NT2/D1 (cell line): ENCODE results near the gene IPPK.

Experiments used
- SUZ12 ChIP-seq: IDR thresholded peaks from 2 replicates; pipeline ENCODE4 v1.6.1; 2011; ENCODE audit not compliant: insufficient read length, insufficient read depth; ENCODE audit errors: extremely low read depth
- YY1 ChIP-seq: IDR thresholded peaks from 2 replicates; pipeline ENCODE4 v1.6.1; 2011; ENCODE audit not compliant: insufficient read length, insufficient read depth
- ZNF274 ChIP-seq: IDR thresholded peaks from 2 replicates; pipeline ENCODE4 v1.6.1; 2011; ENCODE audit warnings: mild to moderate bottlenecking, low read depth, low read length

DNA sequence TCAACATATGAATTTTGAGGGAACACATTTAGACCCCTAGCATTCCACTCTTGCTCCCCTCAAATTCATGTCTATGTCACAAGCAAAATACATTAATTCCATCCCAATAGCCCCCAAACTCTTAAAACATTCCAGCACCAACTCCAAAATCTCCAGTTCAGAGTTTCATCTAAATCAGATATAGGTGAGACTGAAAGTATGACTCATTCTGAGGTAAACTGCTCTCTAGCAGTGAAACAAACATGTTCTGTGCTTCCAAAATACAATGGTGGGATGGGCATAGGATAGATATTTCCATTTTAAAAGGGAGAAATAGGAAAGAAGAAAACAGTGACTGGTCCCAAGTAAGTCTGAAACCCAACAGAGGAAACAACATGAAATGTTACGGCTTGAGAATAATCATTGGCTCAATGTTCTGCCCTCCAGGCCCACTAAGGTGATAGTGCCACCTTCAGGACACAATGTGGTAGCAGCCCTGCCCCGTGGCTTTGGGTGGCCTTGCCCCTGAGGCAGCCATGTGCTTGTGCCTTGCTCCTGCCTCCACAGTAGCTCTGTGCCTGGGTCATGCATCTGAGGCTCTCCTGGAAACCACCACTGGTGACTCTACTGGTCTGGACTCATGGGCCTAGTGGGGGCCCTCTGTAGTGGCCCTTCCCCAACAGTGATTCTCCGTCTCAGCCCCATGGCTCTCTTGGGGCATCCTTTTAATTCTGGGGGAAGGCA is 36.4 kb upstream of the IPPK start:
- no peak for TF ChIP-seq YY1
- TF ChIP-seq SUZ12, result no peak
- TF ChIP-seq ZNF274, result no peak
